ENCODE results near the gene GSG1L. TPM values are rescaled to one million over a fixed set of nuclear protein-coding genes. Genes with fewer than 3 reads are reported as not detected.

GSG1L gene
- total and polyA plus RNA-seq, 9 of the 15 experiments (the other 6 are each of a cell fraction or from before 2014, with no cell fraction given): not detected

GRCh38 chr16:27993587-27993986 lies 69.9 kb downstream of the GSG1L start:
- Histone ChIP-seq H3K36me3 (ENCODE audit: control insufficient read depth, insufficient read depth, low read length) (no peaks in the 10 kb centered on the region), H4K20me1 (replicated peaks; ENCODE audit: control insufficient read depth, insufficient read depth, low read length) (no peaks in the 10 kb centered on the region), H3K4me2 (ENCODE audit: insufficient read depth, low read length) (no peak overlapping the region), H3K9me1 (ENCODE audit: control insufficient read depth, insufficient read depth, low read length) (no peaks in the 10 kb centered on the region), H2AFZ (ENCODE audit: low read depth, low read length) (no peak overlapping the region), H3K9ac (ENCODE audit: insufficient read depth in 1 of 2, low read depth in 2 of 2, low read length in 2 of 2) (no peak overlapping the region), H3K27me3 (ENCODE audit: control insufficient read depth in 2 of 2, insufficient read depth in 2 of 2, low read length in 2 of 2) (no peaks in the 10 kb centered on the region), H3K9me3 (replicated peaks; ENCODE audit: control insufficient read depth, insufficient read depth, low read depth, low read length) (peaks cover 2% of the 10 kb centered on the region), H3K79me2 (ENCODE audit: control insufficient read depth, insufficient read depth, low read length) (no peaks in the 10 kb centered on the region), H3K4me3 (no peak overlapping the region), H3K27ac (ENCODE audit: extremely low read depth, low read depth, low read length) (no peak overlapping the region), H3K4me1 (replicated peaks in 1 of 2; ENCODE audit: control insufficient read depth in 2 of 2, insufficient read depth in 2 of 2, low read length in 2 of 2) (no peaks in the 10 kb centered on the region)
- CTCF ChIA-PET (ENCODE audit: low intra/inter-chr PET ratio): no interaction called here
- DNase-seq (ENCODE audit: extremely low read depth in 1 of 4, low spot score in 3 of 4) (no peak), ATAC-seq (no peak), FAIRE-seq (no peak)
- POLR2A ChIA-PET: interaction anchor here (0.7 kb wide), 1 partner anchor 10 kb away, joined by 4 read pairs; no protein-coding TSS in a partner anchor
- intact Hi-C loops (cut with micrococcal nuclease): no loop called here
- BruUV-seq (replicated peaks): no TSS peak
- in situ Hi-C loops (cut with MboI): no loop called here
- WGBS (ENCODE audit: insufficient coverage, low coverage, missing lambda C conversion rate): 4% methylated on average over 3 of the region's 3 CpGs
- TF ChIP-seq SPI1 (IDR thresholded peaks at IDR 0.05; ENCODE audit: borderline replicate concordance, low read depth, low read length) (no peak), CBX3 (IDR thresholded peaks at IDR 0.05; ENCODE audit: borderline replicate concordance in 1 of 2, low read length in 2 of 2) (0 out of 3 replicates have a peak, but pooled peaks of 1 of the 2 experiments have one; percentile 46), ZBTB8A (IDR thresholded peaks at IDR 0.05; ENCODE audit: partially characterized antibody) (no peak), CEBPB (tag; IDR thresholded peaks at IDR 0.05) (0 out of 2 replicates have a peak, but pooled peaks have one; percentile 41), ZFP36 (IDR thresholded peaks at IDR 0.05; ENCODE audit: low read depth, low read length, partially characterized antibody) (peak; percentile 87), NR4A1 (CRISPR knock-in tag; IDR thresholded peaks at IDR 0.05) (no peak), NR4A1 (tag; IDR thresholded peaks at IDR 0.05) (0 out of 2 replicates have a peak, but pooled peaks have one; percentile 54), CBFA2T3 (IDR thresholded peaks at IDR 0.05) (peak; percentile 80), NRF1 (conservative IDR thresholded peaks at IDR 0.05 in 1 of 2, IDR thresholded peaks at IDR 0.05 in 1 of 2) (0 out of 4 replicates have a peak, but pooled peaks of 1 of the 2 experiments have one; percentile 17), CBFA2T2 (conservative IDR thresholded peaks at IDR 0.05) (peak; percentile 69), PHF21A (IDR thresholded peaks at IDR 0.05; ENCODE audit: borderline replicate concordance, low read depth) (no peak), STAT5A (IDR thresholded peaks at IDR 0.05; ENCODE audit: borderline replicate concordance, low read length) (0 out of 2 replicates have a peak, but pooled peaks have one; percentile 18), TRIM24 (IDR thresholded peaks at IDR 0.05) (peak; percentile 74 to 83; a peak in 3 of 4 replicates), KLF13 (tag; IDR thresholded peaks at IDR 0.05; ENCODE audit: borderline replicate concordance, low read depth) (no peak), ARID1B (IDR thresholded peaks at IDR 0.05) (peak; percentile 63), NFE2 (IDR thresholded peaks at IDR 0.05; ENCODE audit: low read depth) (no peak), NCOR1 (IDR thresholded peaks at IDR 0.05) (peak; percentile 44), ZFP30 (CRISPR knock-in tag; IDR thresholded peaks at IDR 0.05; ENCODE audit: borderline replicate concordance) (no peak), TAL1 (IDR thresholded peaks at IDR 0.05) (peak; percentile 73), FOXA3 (CRISPR knock-in tag; conservative IDR thresholded peaks at IDR 0.05 in 1 of 2, IDR thresholded peaks at IDR 0.05 in 1 of 2) (no peak), ZNF75A (CRISPR knock-in tag; IDR thresholded peaks at IDR 0.05) (no peak)
- TF ChIP-seq, protein P1, sequence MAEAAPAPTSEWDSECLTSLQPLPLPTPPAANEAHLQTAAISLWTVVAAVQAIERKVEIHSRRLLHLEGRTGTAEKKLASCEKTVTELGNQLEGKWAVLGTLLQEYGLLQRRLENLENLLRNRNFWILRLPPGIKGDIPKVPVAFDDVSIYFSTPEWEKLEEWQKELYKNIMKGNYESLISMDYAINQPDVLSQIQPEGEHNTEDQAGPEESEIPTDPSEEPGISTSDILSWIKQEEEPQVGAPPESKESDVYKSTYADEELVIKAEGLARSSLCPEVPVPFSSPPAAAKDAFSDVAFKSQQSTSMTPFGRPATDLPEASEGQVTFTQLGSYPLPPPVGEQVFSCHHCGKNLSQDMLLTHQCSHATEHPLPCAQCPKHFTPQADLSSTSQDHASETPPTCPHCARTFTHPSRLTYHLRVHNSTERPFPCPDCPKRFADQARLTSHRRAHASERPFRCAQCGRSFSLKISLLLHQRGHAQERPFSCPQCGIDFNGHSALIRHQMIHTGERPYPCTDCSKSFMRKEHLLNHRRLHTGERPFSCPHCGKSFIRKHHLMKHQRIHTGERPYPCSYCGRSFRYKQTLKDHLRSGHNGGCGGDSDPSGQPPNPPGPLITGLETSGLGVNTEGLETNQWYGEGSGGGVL (CRISPR knock-in tag; IDR thresholded peaks at IDR 0.05): no peak
- TF ChIP-seq, protein P2, sequence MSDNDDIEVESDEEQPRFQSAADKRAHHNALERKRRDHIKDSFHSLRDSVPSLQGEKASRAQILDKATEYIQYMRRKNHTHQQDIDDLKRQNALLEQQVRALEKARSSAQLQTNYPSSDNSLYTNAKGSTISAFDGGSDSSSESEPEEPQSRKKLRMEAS (CRISPR knock-in tag; IDR thresholded peaks at IDR 0.05): 0 out of 2 replicates have a peak, but pooled peaks have one; percentile 19

Data from K562 (cell line).